Tibial nerve (tissue), 4 donors: ENCODE measurements around the gene FABP6. TPM values are rescaled to one million over a fixed set of nuclear protein-coding genes. Genes with fewer than 3 reads are reported as not detected.

Experiments
- DNase-seq, 2 donors: peaks; one replicate each; pipeline ENCODE4 v3.0.0-alpha.2; 2019; ENCODE audit warnings: low spot score in 2 of 2
- H3K27ac ChIP-seq, 4 donors: fragments of 200-600 bp; sonication (generic) in 3 of 4; one replicate each; pipeline ENCODE4 v1.5.1; 2017 to 2019; ENCODE audit warnings: mild to moderate bottlenecking in 1 of 4
- H3K27me3 ChIP-seq, 2 donors: fragments of 200-600 bp; sonication (generic) in 1 of 2; one replicate each; pipeline versions ENCODE4 v1.5.1 to v1.6.0; 2017 to 2019
- H3K36me3 ChIP-seq, 3 donors: fragments of 200-600 bp; sonication (generic); one replicate each; pipeline ENCODE4 v1.5.1; 2018 to 2019
- H3K4me1 ChIP-seq, 4 donors: fragments of 200-600 bp; sonication (generic) in 3 of 4; one replicate each; pipeline ENCODE4 v1.5.1; 2017 to 2019
- H3K4me3 ChIP-seq, 4 donors: fragments of 200-600 bp; sonication (generic) in 3 of 4; one replicate each; pipeline ENCODE4 v1.5.1; 2017 to 2019; ENCODE audit warnings: mild to moderate bottlenecking in 1 of 4, moderate library complexity in 1 of 4
- H3K9me3 ChIP-seq, 4 donors: fragments of 200-600 bp; sonication (generic) in 3 of 4; one replicate each; pipeline ENCODE4 v1.5.1; 2017 to 2019
- EP300 ChIP-seq, 2 donors: sonication (generic); formaldehyde crosslinking; IDR thresholded peaks; one replicate each; pipeline ENCODE4 v1.6.1; 2017; ENCODE audit warnings: antibody characterized with exemption in 2 of 2, mild to moderate bottlenecking in 1 of 2
- POLR2A ChIP-seq, 2 donors: fragments of 450-650 bp; IDR thresholded peaks; one replicate each; pipeline ENCODE4 v1.6.1; 2017; ENCODE audit warnings: antibody characterized with exemption in 2 of 2, mild to moderate bottlenecking in 2 of 2, moderate library complexity in 2 of 2
- WGBS, 2 donors: methylation state at CpG; one replicate each; pipeline ENCODE4 v1.1.5; 2018; 5-methylcytosine and 5-hydroxymethylcytosine counted together
- total RNA-seq, 4 donors: library from RNA; depleted of rRNA; stranded (reverse); fragments of >200 nt; gene quantifications; one replicate each; pipeline ENCODE4 v1.1.0, GENCODE V29; 2016
- TF ChIP-seq, protein P1 (sequence below), 5 experiments: fragments of 200-600 bp in 3 of 5; fragments of 450-650 bp in 2 of 5; sonication (generic) in 3 of 5; IDR thresholded peaks; one replicate each; pipeline ENCODE4 v1.5.1; 2016 to 2019; ENCODE audit warnings: antibody characterized with exemption in 5 of 5, mild to moderate bottlenecking in 3 of 5, moderate library complexity in 2 of 5

FABP6 gene
- total RNA-seq, 4 donors from 2014 or later: not detected

DNA sequence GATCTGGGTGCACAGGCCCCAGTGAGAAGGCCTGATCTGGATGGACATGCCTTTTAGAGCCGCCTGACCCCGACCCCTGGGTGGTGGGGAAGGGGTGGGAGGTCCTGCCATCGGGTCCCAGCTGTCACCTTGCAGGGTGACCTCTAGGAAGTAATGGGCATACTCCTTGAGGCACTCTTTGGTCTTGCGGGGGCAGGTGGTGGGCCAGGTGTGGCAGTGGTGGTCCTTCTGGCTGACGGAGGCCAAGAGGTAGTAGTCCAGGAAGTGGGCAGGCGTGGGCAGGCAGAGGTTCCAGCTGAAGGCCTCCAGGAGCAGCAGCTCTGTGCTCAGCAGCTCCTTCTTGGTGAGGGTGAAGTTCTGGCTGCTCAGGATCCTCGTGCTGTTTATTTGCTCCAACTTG is 30.0 kb downstream of the FABP6 start:
- H3K9me3 ChIP-seq: no peaks in the 10 kb centered on the region
- TF ChIP-seq EP300 (IDR thresholded peaks at IDR 0.05) (no peak), POLR2A (IDR thresholded peaks at IDR 0.05) (no peak)
- TF ChIP-seq, protein P1, sequence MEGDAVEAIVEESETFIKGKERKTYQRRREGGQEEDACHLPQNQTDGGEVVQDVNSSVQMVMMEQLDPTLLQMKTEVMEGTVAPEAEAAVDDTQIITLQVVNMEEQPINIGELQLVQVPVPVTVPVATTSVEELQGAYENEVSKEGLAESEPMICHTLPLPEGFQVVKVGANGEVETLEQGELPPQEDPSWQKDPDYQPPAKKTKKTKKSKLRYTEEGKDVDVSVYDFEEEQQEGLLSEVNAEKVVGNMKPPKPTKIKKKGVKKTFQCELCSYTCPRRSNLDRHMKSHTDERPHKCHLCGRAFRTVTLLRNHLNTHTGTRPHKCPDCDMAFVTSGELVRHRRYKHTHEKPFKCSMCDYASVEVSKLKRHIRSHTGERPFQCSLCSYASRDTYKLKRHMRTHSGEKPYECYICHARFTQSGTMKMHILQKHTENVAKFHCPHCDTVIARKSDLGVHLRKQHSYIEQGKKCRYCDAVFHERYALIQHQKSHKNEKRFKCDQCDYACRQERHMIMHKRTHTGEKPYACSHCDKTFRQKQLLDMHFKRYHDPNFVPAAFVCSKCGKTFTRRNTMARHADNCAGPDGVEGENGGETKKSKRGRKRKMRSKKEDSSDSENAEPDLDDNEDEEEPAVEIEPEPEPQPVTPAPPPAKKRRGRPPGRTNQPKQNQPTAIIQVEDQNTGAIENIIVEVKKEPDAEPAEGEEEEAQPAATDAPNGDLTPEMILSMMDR (IDR thresholded peaks at IDR 0.05): no peak
- H3K4me1 ChIP-seq: peaks cover 0 to 15% (median 8%) of the 10 kb centered on the region in 4 donors
- no peak overlapping the region for H3K4me3 ChIP-seq
- H3K27me3 ChIP-seq: no peaks in the 10 kb centered on the region
- 86 to 90% methylated on average over 7 of the region's 7 CpGs for WGBS, 2 donors
- peaks cover 0 to 25% (median 0%) of the 10 kb centered on the region in 3 donors for H3K36me3 ChIP-seq
- no peak for DNase-seq
- no peak overlapping the region for H3K27ac ChIP-seq

DNA sequence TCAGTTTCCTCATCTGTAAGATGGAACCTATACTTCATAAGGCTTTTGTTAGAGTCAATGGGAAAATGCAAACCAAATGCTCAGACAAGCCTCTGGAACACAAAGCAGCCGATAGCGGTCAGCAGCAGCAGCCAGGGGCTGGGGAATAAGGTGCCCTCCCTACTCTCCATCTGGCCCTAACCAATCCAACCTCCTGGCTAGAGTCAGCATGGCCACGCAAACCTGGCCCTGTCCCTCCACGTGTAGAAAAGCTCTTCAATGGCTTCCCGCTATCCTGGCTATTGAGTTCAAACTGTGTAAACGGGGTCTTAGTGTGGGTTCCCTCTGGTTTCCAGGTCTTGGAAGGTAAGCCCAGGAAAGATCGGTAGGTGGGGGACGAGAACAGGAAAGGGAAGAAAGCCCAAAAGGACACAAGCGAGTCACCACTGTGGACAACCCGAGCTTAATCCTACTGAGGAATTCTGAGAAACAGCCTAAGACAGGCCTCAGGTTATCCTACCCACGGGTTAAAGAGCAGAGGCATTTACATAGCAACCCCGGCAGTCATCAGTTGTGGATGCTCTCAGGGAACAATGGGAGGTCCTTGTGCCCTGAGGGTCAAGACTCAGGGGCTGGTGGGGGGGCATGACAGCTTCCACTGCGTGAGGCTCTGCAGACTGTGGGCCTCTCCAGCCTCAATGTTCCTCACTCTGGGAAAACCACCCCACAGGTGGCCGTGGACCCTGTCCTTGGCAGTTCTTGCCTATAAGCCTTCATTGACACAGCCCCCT is 30.9 kb downstream of the FABP6 start:
- DNase-seq: no peak
- WGBS, 2 donors: 84 to 88% methylated on average over 14 of the region's 14 CpGs
- TF ChIP-seq, protein P1 (IDR thresholded peaks at IDR 0.05): no peak
- TF ChIP-seq POLR2A (IDR thresholded peaks at IDR 0.05) (no peak), EP300 (IDR thresholded peaks at IDR 0.05) (no peak)
- H3K9me3 ChIP-seq: no peaks in the 10 kb centered on the region
- H3K4me3 ChIP-seq: no peak overlapping the region
- H3K36me3 ChIP-seq: peaks cover 0 to 17% (median 0%) of the 10 kb centered on the region in 3 donors
- H3K4me1 ChIP-seq: peaks cover 0 to 15% (median 8%) of the 10 kb centered on the region in 4 donors
- H3K27ac ChIP-seq: no peak overlapping the region
- H3K27me3 ChIP-seq: no peaks in the 10 kb centered on the region

DNA sequence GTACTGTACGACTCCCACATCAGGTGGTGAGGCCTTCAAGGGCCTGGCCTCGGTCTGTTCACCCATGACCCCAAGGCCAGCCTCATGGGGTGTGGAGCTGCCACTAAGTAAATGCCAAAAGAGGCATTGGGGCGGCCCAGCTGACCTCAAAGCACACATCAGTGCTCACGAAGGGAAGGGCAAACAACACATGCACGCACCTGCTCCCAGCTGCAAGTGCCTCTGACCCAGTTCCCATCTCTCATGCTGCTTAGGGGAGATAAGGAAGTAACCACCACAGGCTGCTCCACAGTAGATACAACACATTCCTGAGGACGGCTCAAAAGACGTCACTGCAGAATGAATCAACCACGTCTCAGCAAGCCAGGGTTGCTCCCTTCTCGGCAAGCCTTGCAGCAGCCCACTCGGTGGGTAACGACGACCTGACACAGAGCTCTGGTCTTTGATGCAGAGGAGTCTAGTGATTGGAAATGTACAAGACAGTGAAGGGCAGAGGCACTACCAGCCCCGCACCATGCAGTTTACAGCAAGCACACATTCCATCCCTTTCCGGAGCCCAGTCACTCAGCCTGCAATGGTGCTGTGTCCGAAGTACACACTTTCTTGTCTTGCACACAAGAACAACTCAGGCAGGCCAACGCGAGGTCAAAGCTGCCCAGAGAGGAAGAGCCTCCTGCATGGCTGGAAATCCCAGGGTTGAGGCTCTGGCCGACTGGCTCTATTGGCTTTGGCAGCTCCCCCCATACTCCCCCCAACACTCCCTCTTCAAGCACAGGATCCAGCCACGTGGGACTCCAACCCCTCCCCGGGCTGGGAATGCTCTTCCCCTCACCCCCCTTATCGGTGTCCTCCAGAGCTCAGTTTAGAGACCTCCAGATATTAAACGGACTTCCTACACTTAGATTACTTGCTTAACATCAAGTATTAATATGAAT is 31.8 kb downstream of the FABP6 start:
- Histone ChIP-seq H3K27ac (no peak overlapping the region), H3K4me1 (peaks cover 0 to 15% (median 8%) of the 10 kb centered on the region in 4 donors), H3K9me3 (no peaks in the 10 kb centered on the region), H3K36me3 (peaks cover 0 to 12% (median 0%) of the 10 kb centered on the region in 3 donors), H3K27me3 (no peaks in the 10 kb centered on the region), H3K4me3 (no peak overlapping the region)
- WGBS, 2 donors: 52 to 55% methylated on average over 22 of the region's 22 CpGs
- no peak for TF ChIP-seq POLR2A (IDR thresholded peaks at IDR 0.05)
- TF ChIP-seq, protein P1 (IDR thresholded peaks at IDR 0.05): no peak
- no peak for TF ChIP-seq EP300 (IDR thresholded peaks at IDR 0.05)
- no peak for DNase-seq

DNA sequence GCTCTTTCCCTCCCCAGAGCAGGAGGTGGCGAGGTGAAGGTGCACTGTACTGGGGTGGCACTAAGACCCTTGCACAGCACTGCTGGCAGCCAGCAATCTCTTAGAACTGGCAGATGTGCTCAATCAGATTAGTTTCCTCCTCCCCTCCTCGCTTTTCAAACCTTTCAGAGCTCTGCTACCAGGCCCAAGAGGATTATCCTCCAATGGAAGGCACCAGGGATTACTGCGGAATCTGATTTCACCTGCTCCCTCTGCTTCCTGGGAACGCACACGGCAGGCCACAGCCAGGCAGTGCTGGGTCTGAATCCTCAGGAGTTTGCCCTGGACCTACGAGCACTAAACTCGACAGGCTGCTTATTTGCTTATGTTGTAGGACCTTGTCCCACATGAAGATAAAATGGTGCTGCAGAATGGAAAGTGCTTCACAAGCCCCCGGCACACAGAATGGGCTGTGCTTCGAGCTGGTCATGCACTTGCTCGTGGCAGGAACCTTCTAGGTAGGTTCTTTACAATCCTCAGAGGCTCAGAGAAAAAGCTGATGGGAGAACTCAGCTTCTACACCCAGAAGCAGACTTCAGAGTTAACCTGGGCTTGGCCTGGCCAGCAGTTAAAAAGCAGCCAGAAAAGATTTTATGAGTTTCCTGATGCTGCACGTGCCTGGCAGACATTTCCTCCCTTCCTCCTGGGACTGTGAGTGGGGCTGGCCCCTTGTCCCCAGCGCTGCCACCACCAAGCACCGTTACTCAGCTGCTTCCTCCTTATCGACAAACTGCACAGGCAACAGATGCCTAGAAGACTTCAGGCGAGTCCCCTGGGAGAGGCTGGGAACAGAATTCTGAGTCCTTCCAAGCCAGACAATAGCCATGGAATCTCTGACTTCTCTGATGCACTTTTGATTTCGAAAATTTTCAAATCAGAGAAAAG is 33.1 kb downstream of the FABP6 start:
- H3K36me3 ChIP-seq: peaks cover 0 to 12% (median 0%) of the 10 kb centered on the region in 3 donors
- no peak overlapping the region for H3K4me3 ChIP-seq
- peaks cover 0 to 15% (median 8%) of the 10 kb centered on the region in 4 donors for H3K4me1 ChIP-seq
- TF ChIP-seq POLR2A (IDR thresholded peaks at IDR 0.05): no peak
- no peak for TF ChIP-seq EP300 (IDR thresholded peaks at IDR 0.05)
- TF ChIP-seq, protein P1 (IDR thresholded peaks at IDR 0.05): no peak
- no peaks in the 10 kb centered on the region for H3K27me3 ChIP-seq
- H3K27ac ChIP-seq: no peak overlapping the region
- DNase-seq: no peak
- 62 to 63% methylated on average over 16 of the region's 16 CpGs for WGBS, 2 donors
- H3K9me3 ChIP-seq: no peaks in the 10 kb centered on the region
